SH-SY5Y (cell line): ENCODE data around the gene PCBP4.

Experiments
- GATA2 ChIP-seq: IDR thresholded peaks from 2 replicates; pipeline ENCODE4 v1.6.1; 2011; ENCODE audit warnings: mild to moderate bottlenecking, low read depth, low read length
- GATA3 ChIP-seq: IDR thresholded peaks from 2 replicates; pipeline ENCODE4 v1.6.1; 2011; ENCODE audit warnings: low read depth, mild to moderate bottlenecking, low read length, moderate library complexity

DNA sequence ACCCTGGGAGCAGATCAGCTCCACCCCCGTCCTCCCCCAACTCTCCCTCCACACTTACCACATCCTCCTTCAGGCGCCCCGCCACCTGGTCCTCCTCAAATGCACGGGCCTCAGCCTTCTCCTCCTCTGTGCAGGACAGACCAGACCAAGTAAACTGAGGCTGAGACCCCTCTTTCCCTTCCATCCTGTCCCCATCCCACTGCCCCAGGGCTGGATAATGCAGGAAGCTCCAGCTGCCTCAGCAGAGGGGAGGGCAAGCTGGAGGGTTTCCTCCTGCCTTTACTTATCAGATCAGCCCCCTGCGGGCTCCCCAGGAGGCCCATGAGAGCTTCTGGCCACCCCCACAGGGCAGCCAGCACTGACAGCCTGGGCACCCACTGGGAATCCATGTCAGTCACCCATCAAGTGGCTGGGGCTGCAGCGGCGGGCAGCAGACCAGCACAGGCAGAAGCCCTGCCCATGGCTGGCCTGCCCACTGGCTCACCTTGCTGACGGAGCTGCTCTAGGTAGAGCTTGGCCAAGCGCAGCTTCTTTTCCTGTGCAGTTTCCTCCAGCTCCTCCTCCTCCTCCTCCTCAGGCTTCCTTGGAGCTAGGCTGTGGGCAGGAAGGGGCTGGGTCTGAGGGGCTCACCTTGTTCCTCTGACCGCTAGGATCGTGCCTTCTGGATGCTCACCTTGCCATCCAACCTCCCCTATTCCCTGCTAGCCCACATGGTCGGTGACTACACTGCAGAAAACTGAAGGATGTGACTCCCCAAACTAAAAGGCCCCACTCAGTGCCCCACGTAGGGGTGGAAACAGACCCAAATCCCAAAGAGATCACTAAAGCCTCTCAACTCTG, 29.4 kb downstream of the PCBP4 start:
- TF ChIP-seq GATA2 = no peak
- TF ChIP-seq GATA3 = no peak
